Measurements from ENCODE around the gene PAXIP1.

Gene PAXIP1

GRCh38 chr7:154914308-154914995, 88.5 kb downstream of the PAXIP1 start:
- no peak for DNase-seq
- peak overlapping the region; percentile 76; the same call in 1 of the 2 replicates for H3K4me2 ChIP-seq (ENCODE audit: low read depth, low read length)

GRCh38 chr7:154913638-154914307, 89.2 kb downstream of the PAXIP1 start:
- H3K27me3 ChIP-seq (replicated peaks; ENCODE audit: insufficient read depth, low read length), result peaks cover 35% of the 10 kb centered on the region
- H3K27ac ChIP-seq (ENCODE audit: low read length), result no peak overlapping the region
- H3K4me2 ChIP-seq (ENCODE audit: low read depth, low read length), result peak overlapping the region; percentile 76; the same call in 1 of the 2 replicates
- H3K9me2 ChIP-seq (replicated peaks; ENCODE audit: insufficient read depth, low read length), result no peaks in the 10 kb centered on the region
- no peak overlapping the region for H3K9ac ChIP-seq (ENCODE audit: low read length)
- H3F3A ChIP-seq (ENCODE audit: insufficient read depth, low read length), result no peaks in the 10 kb centered on the region
- DNase-seq, result peak; percentile 86
- H3K4me1 ChIP-seq (ENCODE audit: low read length), result no peaks in the 10 kb centered on the region
- H3K79me2 ChIP-seq (ENCODE audit: low read length), result no peaks in the 10 kb centered on the region
- H3K9me3 ChIP-seq (replicated peaks; ENCODE audit: insufficient read depth, low read length), result no peaks in the 10 kb centered on the region
- H2AFZ ChIP-seq (ENCODE audit: low read length), result peak overlapping the region; percentile 54
- no peaks in the 10 kb centered on the region for H4K20me1 ChIP-seq (ENCODE audit: insufficient read depth, low read length)
- H3K36me3 ChIP-seq (replicated peaks; ENCODE audit: insufficient read depth, low read length), result no peaks in the 10 kb centered on the region
- TF ChIP-seq EZH2 (optimal IDR thresholded peaks at IDR 0.05; ENCODE audit: low read depth, low read length) (no peak), EZH2phosphoT487 (IDR thresholded peaks at IDR 0.05; ENCODE audit: low read length) (no peak), CTCF (IDR thresholded peaks at IDR 0.05; ENCODE audit: low read length) (peak; percentile 96)
- H3K4me3 ChIP-seq (ENCODE audit: low read length), result peak overlapping the region; percentile 38; the same call in 1 of the 2 replicates

More at GRCh38 chr7:154914308-154914995, 88.5 kb downstream of the PAXIP1 start:
- TF ChIP-seq EZH2 (optimal IDR thresholded peaks at IDR 0.05; ENCODE audit: low read depth, low read length) (no peak), EZH2phosphoT487 (IDR thresholded peaks at IDR 0.05; ENCODE audit: low read length) (no peak), CTCF (IDR thresholded peaks at IDR 0.05; ENCODE audit: low read length) (no peak)
- H3K9me3 ChIP-seq (replicated peaks; ENCODE audit: insufficient read depth, low read length), result no peaks in the 10 kb centered on the region
- no peak overlapping the region for H3K9ac ChIP-seq (ENCODE audit: low read length)
- no peak overlapping the region for H3K27ac ChIP-seq (ENCODE audit: low read length)
- no peaks in the 10 kb centered on the region for H3K9me2 ChIP-seq (replicated peaks; ENCODE audit: insufficient read depth, low read length)
- no peaks in the 10 kb centered on the region for H3K36me3 ChIP-seq (replicated peaks; ENCODE audit: insufficient read depth, low read length)
- H3K79me2 ChIP-seq (ENCODE audit: low read length), result no peaks in the 10 kb centered on the region
- no peaks in the 10 kb centered on the region for H4K20me1 ChIP-seq (ENCODE audit: insufficient read depth, low read length)
- H3F3A ChIP-seq (ENCODE audit: insufficient read depth, low read length), result no peaks in the 10 kb centered on the region
- peaks cover 33% of the 10 kb centered on the region for H3K27me3 ChIP-seq (replicated peaks; ENCODE audit: insufficient read depth, low read length)
- H3K4me1 ChIP-seq (ENCODE audit: low read length), result no peaks in the 10 kb centered on the region
- H3K4me3 ChIP-seq (ENCODE audit: low read length), result 0 out of 2 replicates have a peak overlapping the region, but pooled peaks have one; percentile 38
- H2AFZ ChIP-seq (ENCODE audit: low read length), result peak overlapping the region; percentile 54

- Histone ChIP-seq H2AFZ (ENCODE audit: low read length) (no peak overlapping the region), H4K20me1 (ENCODE audit: insufficient read depth, low read length) (no peaks in the 10 kb centered on the region), H3F3A (ENCODE audit: insufficient read depth, low read length) (no peaks in the 10 kb centered on the region), H3K36me3 (replicated peaks; ENCODE audit: insufficient read depth, low read length) (no peaks in the 10 kb centered on the region), H3K4me1 (ENCODE audit: low read length) (no peaks in the 10 kb centered on the region), H3K9me2 (replicated peaks; ENCODE audit: insufficient read depth, low read length) (no peaks in the 10 kb centered on the region), H3K9me3 (replicated peaks; ENCODE audit: insufficient read depth, low read length) (no peaks in the 10 kb centered on the region), H3K27ac (ENCODE audit: low read length) (no peak overlapping the region), H3K27me3 (replicated peaks; ENCODE audit: insufficient read depth, low read length) (peaks cover 31% of the 10 kb centered on the region), H3K9ac (ENCODE audit: low read length) (no peak overlapping the region), H3K4me2 (ENCODE audit: low read depth, low read length) (no peak overlapping the region; the same call in 1 of the 2 replicates), H3K4me3 (ENCODE audit: low read length) (no peak overlapping the region), H3K79me2 (ENCODE audit: low read length) (no peaks in the 10 kb centered on the region)
- DNase-seq, result no peak
- TF ChIP-seq EZH2 (optimal IDR thresholded peaks at IDR 0.05; ENCODE audit: low read depth, low read length), result no peak
- TF ChIP-seq CTCF (IDR thresholded peaks at IDR 0.05; ENCODE audit: low read length), result no peak
- TF ChIP-seq EZH2phosphoT487 (IDR thresholded peaks at IDR 0.05; ENCODE audit: low read length), result no peak
Measured at GRCh38 chr7:154912871-154913637, 89.9 kb downstream of the PAXIP1 start.

Measured in MM.1S (cell line).